Endothelial cell of umbilical vein (primary cell): Measurements from ENCODE around the gene LTO1. TPM values are rescaled to one million over a fixed set of nuclear protein-coding genes. Genes with fewer than 3 reads are reported as not detected.

Source experiments
- BruUV-seq: library from RNA; stranded (reverse); fragments of 400-500 nt; replicated peaks from 2 replicates; lab custom pipeline; 2021; lab: Mats Ljungman, UMichigan
- CTCF ChIA-PET: fragments of 300-600, 350-600 bp; sonication (Branson Sonifier 250); formaldehyde crosslinking; loops from one replicate; lab custom pipeline; 2021; ENCODE audit warnings: antibody characterized with exemption, inconsistent platforms; lab: Charles Lee
- POLR2A ChIA-PET: fragments of 300-600, 350-600 bp; sonication (Branson Sonifier 250); formaldehyde crosslinking; loops from one replicate; lab custom pipeline; 2021; ENCODE audit warnings: antibody characterized with exemption, inconsistent platforms; lab: Charles Lee
- DNase-seq: peaks from one replicate; pipeline ENCODE4 v3.0.0-alpha.2; 2011; ENCODE audit warnings: low read depth, low spot score
- FAIRE-seq: peaks from 2 replicates; lab custom pipeline; 2011; peaks lifted over from hg19 to GRCh38; lab: Jason Lieb, UNC
- H2AFZ ChIP-seq: 2 replicates; pipeline ENCODE4 v1.6.0; 2012; ENCODE audit warnings: low read depth, low read length, control low read depth, inconsistent platforms
- H3K27ac ChIP-seq: 2 replicates; pipeline ENCODE4 v1.5.1; 2011; ENCODE audit warnings: low read depth, mild to moderate bottlenecking, control low read depth, low read length, moderate library complexity; ENCODE audit not compliant: insufficient read depth
- H3K27me3 ChIP-seq, 2 experiments: 2 replicates each; pipeline versions ENCODE4 v1.6.0 to v1.6.1; 2011; ENCODE audit warnings: low read length in 2 of 2, mixed read lengths in 1 of 2; ENCODE audit not compliant: control insufficient read depth in 2 of 2, insufficient read depth in 2 of 2
- H3K36me3 ChIP-seq, 2 experiments: 2 replicates in 1 of 2; 3 replicates in 1 of 2; pipeline ENCODE4 v1.5.1; 2011; ENCODE audit warnings: low read length in 2 of 2, mild to moderate bottlenecking in 1 of 2, moderate library complexity in 1 of 2; ENCODE audit not compliant: control insufficient read depth in 2 of 2, insufficient read depth in 2 of 2; ENCODE audit errors: extremely low read depth in 1 of 2
- H3K4me1 ChIP-seq: 3 replicates; pipeline ENCODE4 v1.5.1; 2011; ENCODE audit warnings: mild to moderate bottlenecking, low read length; ENCODE audit not compliant: control insufficient read depth, insufficient read depth; ENCODE audit errors: extremely low read depth
- H3K4me2 ChIP-seq: 2 replicates; pipeline ENCODE4 v1.6.1; 2011; ENCODE audit warnings: low read length, control low read depth, mixed read lengths; ENCODE audit not compliant: insufficient read depth
- H3K4me3 ChIP-seq, 3 experiments: fragments of 200-600 bp in 1 of 3; sonication (generic), shearing (Covaris generic) in 1 of 3; replicated peaks in 1 of 3; 2 replicates each; pipeline ENCODE4 v1.5.1; 2011 to 2016; ENCODE audit warnings: control low read depth in 3 of 3, low read length in 3 of 3, mild to moderate bottlenecking in 2 of 3, inconsistent platforms in 1 of 3, low read depth in 1 of 3, moderate library complexity in 1 of 3; ENCODE audit not compliant: insufficient read depth in 1 of 3
- H3K79me2 ChIP-seq: 2 replicates; pipeline ENCODE4 v1.6.0; 2012; ENCODE audit warnings: low read length, inconsistent platforms; ENCODE audit not compliant: control insufficient read depth, insufficient read depth
- H3K9ac ChIP-seq: replicated peaks from 2 replicates; pipeline ENCODE3; 2011; ENCODE audit warnings: low read length, control low read depth; ENCODE audit not compliant: insufficient read depth; ENCODE audit errors: extremely low read depth
- H3K9me1 ChIP-seq: replicated peaks from 3 replicates; pipeline ENCODE4 v1.6.0; 2011; ENCODE audit warnings: mild to moderate bottlenecking, low read length; ENCODE audit not compliant: control insufficient read depth, insufficient read depth; ENCODE audit errors: extremely low read depth
- H3K9me3 ChIP-seq: replicated peaks from 2 replicates; pipeline ENCODE4 v1.5.1; 2012; ENCODE audit warnings: low read length, inconsistent platforms; ENCODE audit not compliant: control insufficient read depth, insufficient read depth
- H4K20me1 ChIP-seq: replicated peaks from 2 replicates; pipeline ENCODE3; 2011; ENCODE audit warnings: mild to moderate bottlenecking, low read length; ENCODE audit not compliant: control insufficient read depth, insufficient read depth; ENCODE audit errors: extremely low read depth
- EZH2 ChIP-seq: IDR thresholded peaks from 2 replicates; pipeline ENCODE4 v1.6.1; 2012; ENCODE audit warnings: borderline replicate concordance, low read depth, mild to moderate bottlenecking, moderate library complexity, low read length, inconsistent platforms; ENCODE audit not compliant: severe bottlenecking
- FOS ChIP-seq: IDR thresholded peaks from 2 replicates; pipeline ENCODE4 v1.6.1; 2011; ENCODE audit warnings: mild to moderate bottlenecking, low read length, moderate library complexity, borderline replicate concordance; ENCODE audit not compliant: insufficient read depth
- GATA2 ChIP-seq: IDR thresholded peaks from 2 replicates; pipeline ENCODE4 v1.7.0; 2011; ENCODE audit warnings: low read depth, mild to moderate bottlenecking, moderate library complexity, mixed read lengths, low read length; ENCODE audit not compliant: insufficient read length, insufficient read depth
- JUN ChIP-seq: IDR thresholded peaks from 2 replicates; pipeline ENCODE4 v1.6.1; 2011; ENCODE audit warnings: borderline replicate concordance, low read depth; ENCODE audit not compliant: insufficient read length, insufficient read depth
- MYC ChIP-seq: IDR thresholded peaks from one replicate; pipeline ENCODE4 v1.6.1; 2011; ENCODE audit warnings: mild to moderate bottlenecking, low read depth, low read length
- POLR2A ChIP-seq: IDR thresholded peaks from 2 replicates; pipeline ENCODE4 v1.6.1; 2012; ENCODE audit warnings: low read depth, mild to moderate bottlenecking, control low read depth, low read length
- POLR2AphosphoS5 ChIP-seq: IDR thresholded peaks from 2 replicates; pipeline ENCODE4 v1.6.1; 2012; ENCODE audit warnings: low read depth, mild to moderate bottlenecking, control low read depth, low read length, moderate library complexity; ENCODE audit not compliant: insufficient read depth
- dilution Hi-C: fragments of 300-500 bp; cut with MboI; formaldehyde crosslinking; loops from one replicate; pipeline ENCODE4 v1.15.0; 2019; ENCODE audit warnings: low sequenced_read_pairs; ENCODE audit not compliant: extremely low pct_ligation_motif_present
- intact Hi-C: fragments of 100-400 bp; cut with micrococcal nuclease; formaldehyde crosslinking; loops from one replicate; pipeline ENCODE4 v1.10.0; 2022
- polyA plus RNA-seq, 4 experiments: library from polyadenylated mRNA; depleted of rRNA in 3 of 4; stranded (reverse) in 3 of 4; unstranded in 1 of 4; fragments of >200 nt; gene quantifications; 2 replicates each; pipeline versions ENCODE4 v1.2.1 to v1.2.3, GENCODE V29; 2011 to 2012; ENCODE audit warnings: missing spikeins in 1 of 4
- total RNA-seq: library from RNA; stranded (reverse); gene quantifications from 2 replicates; pipeline ENCODE4 v1.2.3, GENCODE V29; 2021
- TF ChIP-seq, protein P1 (sequence below), 2 donors: IDR thresholded peaks; 1 replicate in 1 of 2; 2 replicates in 1 of 2; pipeline ENCODE4 v1.5.1; 2011; ENCODE audit warnings: low read length in 2 of 2, mild to moderate bottlenecking in 2 of 2, moderate library complexity in 2 of 2, control low read depth in 1 of 2, inconsistent platforms in 1 of 2, low read depth in 1 of 2; ENCODE audit not compliant: insufficient read depth in 1 of 2; ENCODE audit errors: extremely low read depth in 1 of 2
- TF ChIP-seq, protein P2 (sequence below): IDR thresholded peaks from 2 replicates; pipeline ENCODE4 v1.6.1; 2011; ENCODE audit not compliant: insufficient read depth, insufficient read length

LTO1 gene
- total and polyA plus RNA-seq, 2 donors (not counting 3 experiments of a cell fraction or from before 2014, with no cell fraction given), result 26.8 to 30.9 TPM

DNA sequence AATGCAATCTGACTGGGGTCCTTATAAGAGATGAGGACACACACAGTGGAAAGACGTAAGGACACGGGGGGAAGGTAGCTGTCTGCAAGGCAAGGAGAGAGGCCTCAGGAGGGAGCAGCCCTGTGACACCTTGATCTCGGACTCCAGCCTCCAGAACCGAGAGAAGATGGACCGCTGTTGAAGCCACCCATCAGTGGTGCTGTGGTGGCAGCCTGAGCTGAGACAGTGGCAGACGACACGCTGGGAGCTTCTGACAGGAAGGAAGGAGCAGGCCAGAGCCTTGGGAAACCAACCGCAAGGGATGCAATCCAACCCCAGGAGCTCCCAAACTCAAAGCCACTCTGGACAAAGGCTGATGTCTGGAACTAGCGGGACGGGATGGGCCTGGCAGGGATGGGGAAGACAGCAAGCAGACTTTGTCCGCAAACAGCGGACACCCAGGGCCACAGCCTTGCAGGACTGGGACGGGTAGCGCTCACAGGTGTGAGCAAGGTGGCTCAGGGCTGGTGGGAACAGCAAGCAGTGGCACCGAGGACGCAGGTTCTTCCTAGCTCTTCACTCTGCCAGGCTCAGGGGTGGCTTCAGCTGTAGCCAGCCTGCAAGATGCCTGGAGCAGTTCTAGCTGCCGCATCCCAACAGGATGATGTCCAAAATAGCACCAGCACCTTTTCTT is 10.9 kb downstream of the LTO1 start:
- TF ChIP-seq JUN (no peak), MYC (no peak), EZH2 (no peak), GATA2 (no peak), FOS (no peak), POLR2AphosphoS5 (no peak), POLR2A (no peak)
- TF ChIP-seq, protein P1, sequence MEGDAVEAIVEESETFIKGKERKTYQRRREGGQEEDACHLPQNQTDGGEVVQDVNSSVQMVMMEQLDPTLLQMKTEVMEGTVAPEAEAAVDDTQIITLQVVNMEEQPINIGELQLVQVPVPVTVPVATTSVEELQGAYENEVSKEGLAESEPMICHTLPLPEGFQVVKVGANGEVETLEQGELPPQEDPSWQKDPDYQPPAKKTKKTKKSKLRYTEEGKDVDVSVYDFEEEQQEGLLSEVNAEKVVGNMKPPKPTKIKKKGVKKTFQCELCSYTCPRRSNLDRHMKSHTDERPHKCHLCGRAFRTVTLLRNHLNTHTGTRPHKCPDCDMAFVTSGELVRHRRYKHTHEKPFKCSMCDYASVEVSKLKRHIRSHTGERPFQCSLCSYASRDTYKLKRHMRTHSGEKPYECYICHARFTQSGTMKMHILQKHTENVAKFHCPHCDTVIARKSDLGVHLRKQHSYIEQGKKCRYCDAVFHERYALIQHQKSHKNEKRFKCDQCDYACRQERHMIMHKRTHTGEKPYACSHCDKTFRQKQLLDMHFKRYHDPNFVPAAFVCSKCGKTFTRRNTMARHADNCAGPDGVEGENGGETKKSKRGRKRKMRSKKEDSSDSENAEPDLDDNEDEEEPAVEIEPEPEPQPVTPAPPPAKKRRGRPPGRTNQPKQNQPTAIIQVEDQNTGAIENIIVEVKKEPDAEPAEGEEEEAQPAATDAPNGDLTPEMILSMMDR (IDR thresholded peaks at IDR 0.05; ENCODE audit: extremely low read depth in 1 of 2, insufficient read depth in 1 of 2, low read depth in 1 of 2, low read length in 2 of 2), result no peak
- TF ChIP-seq, protein P2, sequence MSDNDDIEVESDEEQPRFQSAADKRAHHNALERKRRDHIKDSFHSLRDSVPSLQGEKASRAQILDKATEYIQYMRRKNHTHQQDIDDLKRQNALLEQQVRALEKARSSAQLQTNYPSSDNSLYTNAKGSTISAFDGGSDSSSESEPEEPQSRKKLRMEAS, result no peak
- no peak overlapping the region for H3K27ac ChIP-seq
- H3K9ac ChIP-seq, result no peak overlapping the region
- CTCF ChIA-PET, result interaction anchor here (1.7 kb wide), 1 partner anchor 562 kb away, joined by 7 read pairs; no protein-coding TSS in a partner anchor
- H3K4me3 ChIP-seq, result no peak overlapping the region
- no peaks in the 10 kb centered on the region for H3K4me1 ChIP-seq
- peaks cover 1% of the 10 kb centered on the region for H3K79me2 ChIP-seq
- H3K27me3 ChIP-seq, result no peaks in the 10 kb centered on the region
- intact Hi-C loops (no loop called here), dilution Hi-C loops (loop anchor here (25.0 kb wide), 1 partner anchor 552 kb away; no protein-coding TSS in a partner anchor)
- H2AFZ ChIP-seq, result no peak overlapping the region
- peaks cover 2 to 18% of the 10 kb centered on the region in 2 experiments for H3K36me3 ChIP-seq
- FAIRE-seq (no peak), DNase-seq (no peak)
- no peak overlapping the region for H3K4me2 ChIP-seq
- no TSS peak for BruUV-seq
- POLR2A ChIA-PET, result no interaction called here
- no peaks in the 10 kb centered on the region for H3K9me1 ChIP-seq
- H4K20me1 ChIP-seq, result no peaks in the 10 kb centered on the region
- no peaks in the 10 kb centered on the region for H3K9me3 ChIP-seq
